Caki2 (cell line): ENCODE data around the gene PNKD. TPM values are rescaled to one million over a fixed set of nuclear protein-coding genes. Genes with fewer than 3 reads are reported as not detected.

Experiments
- DNase-seq: peaks from one replicate; pipeline ENCODE4 v3.0.0-alpha.2; 2015; ENCODE audit warnings: low read depth
- in situ Hi-C: cut with HindIII; loops from 2 replicates; pipeline ENCODE4 v1.10.0; 2016; ENCODE audit warnings: low sequenced_read_pairs, low pct_unique_long_range_greater_than_20kb, mixed read lengths
- total RNA-seq: library from RNA; depleted of rRNA; stranded (reverse); fragments of >200 nt; shearing (Covaris generic); gene quantifications from 2 replicates; pipeline ENCODE4 v1.2.3, GENCODE V29; 2014; ENCODE audit warnings: low replicate concordance

PNKD gene
- total RNA-seq, 1 experiment from 2014 or later: 75.8 TPM

- in situ Hi-C loops: no loop called here
- DNase-seq: no peak
Observed at GRCh38 chr2:218253232-218253625, 17.1 kb upstream of the PNKD start.

DNA sequence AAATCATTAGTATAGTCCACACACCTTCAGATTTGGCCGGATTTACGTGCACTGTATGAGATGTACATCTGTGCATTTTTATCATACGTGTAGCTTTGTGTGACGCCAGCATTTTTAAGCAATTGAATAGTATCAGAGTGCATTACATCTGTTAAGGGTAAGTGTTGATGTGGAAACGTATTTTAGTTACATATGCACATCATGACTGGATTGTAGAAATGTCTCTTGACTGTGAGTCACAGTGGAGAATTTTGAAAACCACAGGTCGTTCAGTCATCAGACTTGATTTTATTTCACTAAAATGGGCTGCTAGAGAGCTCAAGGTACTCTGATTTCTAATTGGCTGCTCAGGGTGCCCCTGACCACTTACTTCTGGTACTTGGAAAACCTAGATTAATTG lies 14.9 kb upstream of the PNKD start:
- in situ Hi-C loops: no loop called here
- no peak for DNase-seq

DNA sequence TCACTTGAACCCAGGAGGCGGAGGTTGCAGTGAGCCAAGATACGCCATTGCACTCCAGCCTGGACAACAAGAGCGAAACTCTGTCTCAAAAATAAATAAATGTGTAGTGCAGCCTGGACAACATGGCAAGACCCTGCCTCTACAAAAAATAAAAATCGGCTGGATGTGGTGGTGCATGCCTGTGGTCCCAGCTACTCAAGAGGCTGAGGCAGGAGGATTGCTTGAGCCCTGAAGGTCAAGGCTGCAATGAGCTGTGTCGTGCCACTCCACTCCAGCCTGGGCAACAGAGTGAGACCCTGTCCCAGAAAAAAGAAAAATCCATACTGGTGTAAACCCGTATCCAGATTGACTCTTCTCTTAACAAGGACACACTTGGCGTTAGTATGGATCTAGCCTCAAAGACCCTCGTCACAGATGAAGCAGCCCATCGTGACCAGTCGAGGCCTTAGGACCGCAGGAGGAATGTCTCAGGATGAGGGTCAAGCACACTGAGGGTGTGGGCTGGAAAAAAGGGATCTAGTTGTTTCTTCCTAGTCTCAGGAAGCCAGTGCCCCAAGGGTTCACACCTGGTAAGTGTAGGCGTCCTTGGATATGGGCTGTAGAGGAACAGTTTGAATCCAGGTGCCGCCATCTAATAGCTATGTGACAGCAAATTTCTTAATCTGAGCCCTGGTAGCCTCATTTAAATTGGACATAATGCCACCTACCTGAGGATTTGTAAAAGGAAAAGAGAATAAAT lies 13.5 kb upstream of the PNKD start:
- in situ Hi-C loops: no loop called here
- DNase-seq: no peak

DNA sequence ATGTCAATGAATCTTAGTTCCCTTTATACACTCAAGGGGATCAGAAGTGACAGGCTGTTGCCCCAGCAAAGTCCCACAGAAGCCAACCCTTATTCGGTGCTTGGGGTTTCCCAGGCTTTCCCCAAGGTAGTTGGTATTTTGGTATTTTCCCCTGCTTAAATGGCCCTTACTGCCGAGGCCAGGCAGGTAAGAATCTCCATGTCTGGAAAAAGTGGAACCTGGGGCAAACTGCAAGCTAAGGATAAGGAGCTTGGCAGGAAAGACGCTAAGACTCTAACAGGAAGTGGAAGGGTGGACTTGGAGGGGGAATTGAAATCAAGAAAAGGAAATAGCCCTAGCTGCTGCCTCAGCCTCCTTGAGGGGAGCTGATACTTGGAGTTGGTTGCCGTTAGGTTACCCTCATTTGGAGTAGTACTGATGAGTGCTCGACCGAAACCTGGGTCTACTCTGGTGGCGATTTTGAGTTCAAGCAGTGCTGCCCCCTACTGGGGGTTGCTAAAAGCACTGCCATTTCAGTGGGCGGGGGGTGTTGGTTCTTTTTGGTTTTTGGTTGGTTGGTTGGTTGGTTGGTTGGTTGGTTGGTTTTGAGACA lies 12.8 kb upstream of the PNKD start:
- in situ Hi-C loops: no loop called here
- DNase-seq: no peak

DNA sequence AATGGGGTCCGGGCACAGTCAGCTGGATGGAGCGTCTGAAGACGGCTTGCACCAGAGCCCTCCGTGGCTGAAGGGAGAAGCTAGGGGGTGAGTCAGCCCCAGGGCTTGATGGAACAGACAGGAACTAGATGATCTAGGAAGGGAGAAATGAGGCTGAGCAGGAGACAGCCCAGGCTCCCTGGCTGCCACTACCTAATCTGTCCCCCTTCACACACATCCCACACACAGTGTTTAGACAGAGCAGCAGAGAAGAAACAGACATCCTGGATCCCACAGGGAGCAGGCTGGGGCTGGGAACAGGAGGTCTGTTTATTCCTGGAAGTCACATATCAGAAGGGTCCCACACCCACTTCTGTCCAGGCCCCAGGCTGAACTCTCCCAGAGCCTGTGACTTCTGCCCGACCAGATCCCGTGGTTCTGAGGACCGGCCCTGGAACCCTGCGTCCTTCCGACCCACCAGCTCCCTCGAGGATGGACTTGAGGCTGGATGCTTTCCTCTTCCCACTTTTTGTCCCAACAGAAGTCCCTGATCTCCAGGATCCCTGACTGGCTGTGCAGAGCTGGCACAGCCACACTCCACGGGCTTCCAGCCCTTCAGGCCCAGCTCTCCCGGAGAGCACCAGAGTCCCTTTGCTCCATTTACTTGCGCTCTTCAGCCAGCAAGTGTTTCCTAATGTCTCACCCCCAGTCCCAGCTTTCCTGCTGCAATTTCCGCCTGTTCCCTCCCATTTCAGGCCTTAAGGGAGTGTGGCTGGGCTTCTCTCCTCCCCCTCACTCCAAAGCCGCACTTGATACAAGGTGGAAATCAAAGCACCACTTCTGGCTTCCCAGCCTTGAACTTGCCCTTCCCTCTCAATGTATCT lies 11.0 kb upstream of the PNKD start:
- in situ Hi-C loops: no loop called here
- DNase-seq: no peak

DNA sequence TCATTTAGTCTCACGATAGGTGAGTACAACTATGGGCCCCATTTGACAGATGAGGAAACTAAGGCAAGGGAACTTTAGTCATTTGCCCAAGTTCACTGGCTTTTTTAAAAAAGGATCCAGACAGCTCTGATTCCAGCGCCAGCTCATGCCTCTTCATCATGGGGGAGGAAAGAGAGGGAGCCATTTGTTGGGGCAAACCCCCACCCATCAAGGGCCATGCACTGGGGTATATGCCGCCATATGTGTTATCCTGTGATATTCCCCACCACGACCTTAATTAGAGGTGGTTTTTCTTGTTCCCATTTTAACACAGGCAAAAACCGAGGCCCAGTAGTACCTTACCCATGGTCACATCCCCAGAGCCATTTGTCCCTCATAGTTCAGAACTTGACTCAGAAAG lies 10.2 kb upstream of the PNKD start:
- in situ Hi-C loops: no loop called here
- DNase-seq: no peak

GRCh38 chr2:218260742-218261422 lies 9.4 kb upstream of the PNKD start, which contains the start of gene GPBAR1:
GPBAR1 (plus strand) TSS chr2:218261015; CDS start chr2:218262725, 1,710 bp downstream.
- in situ Hi-C loops: no loop called here
- peak; percentile 67 for DNase-seq

- in situ Hi-C loops: no loop called here
- no peak for DNase-seq
Observed at GRCh38 chr2:218261423-218262236, 8.7 kb upstream of the PNKD start.

- DNase-seq: no peak
- in situ Hi-C loops: no loop called here
Observed at GRCh38 chr2:218262237-218262600, 8.1 kb upstream of the PNKD start.

- in situ Hi-C loops: no loop called here
Observed at GRCh38 chr2:218262631-218263586, 7.4 kb upstream of the PNKD start.

DNA sequence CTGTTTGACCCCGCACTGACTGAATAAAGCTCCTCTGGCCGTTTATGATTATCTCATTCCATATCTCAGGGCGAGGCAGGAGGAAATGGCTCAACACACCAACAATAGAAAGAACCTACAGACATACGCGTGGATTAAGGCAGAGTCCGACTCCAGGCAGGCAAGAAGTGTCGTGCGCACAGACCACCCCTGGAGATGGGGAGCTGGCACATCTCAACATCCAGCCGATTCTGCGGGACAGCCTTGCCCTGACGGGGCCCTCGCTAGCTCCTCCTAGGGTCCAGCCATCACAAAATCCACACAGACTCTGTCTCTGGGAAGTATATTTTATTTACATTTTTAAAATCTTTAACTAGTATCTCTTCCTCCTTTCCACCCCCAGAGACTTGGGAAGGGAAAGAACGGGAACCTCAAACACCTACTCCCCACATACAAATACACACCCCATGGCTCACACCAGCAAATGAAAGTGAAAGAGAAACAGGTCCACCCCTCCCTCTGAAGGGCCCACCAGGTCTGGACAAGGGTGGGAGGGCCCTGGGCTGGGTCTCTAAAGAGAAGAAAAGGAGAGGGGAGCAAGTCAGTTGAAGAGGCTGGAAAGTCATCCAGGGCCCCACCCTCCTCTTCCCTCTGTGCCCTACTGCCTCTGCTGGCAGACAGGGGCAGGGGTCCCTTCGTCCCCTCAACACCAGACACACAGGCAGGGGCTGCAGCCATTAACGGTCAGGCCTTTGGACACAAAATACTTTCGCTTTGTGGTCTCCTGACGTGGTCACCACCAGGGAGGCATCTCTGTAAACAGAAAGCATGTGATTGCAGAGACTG lies 6.3 kb upstream of the PNKD start:
- in situ Hi-C loops: no loop called here
- no peak for DNase-seq

More at GRCh38 chr2:218262631-218263586, 7.4 kb upstream of the PNKD start:
- DNase-seq: no peak

- no peak for DNase-seq
- in situ Hi-C loops: no loop called here
Observed at GRCh38 chr2:218264773-218265561, 5.4 kb upstream of the PNKD start.

DNA sequence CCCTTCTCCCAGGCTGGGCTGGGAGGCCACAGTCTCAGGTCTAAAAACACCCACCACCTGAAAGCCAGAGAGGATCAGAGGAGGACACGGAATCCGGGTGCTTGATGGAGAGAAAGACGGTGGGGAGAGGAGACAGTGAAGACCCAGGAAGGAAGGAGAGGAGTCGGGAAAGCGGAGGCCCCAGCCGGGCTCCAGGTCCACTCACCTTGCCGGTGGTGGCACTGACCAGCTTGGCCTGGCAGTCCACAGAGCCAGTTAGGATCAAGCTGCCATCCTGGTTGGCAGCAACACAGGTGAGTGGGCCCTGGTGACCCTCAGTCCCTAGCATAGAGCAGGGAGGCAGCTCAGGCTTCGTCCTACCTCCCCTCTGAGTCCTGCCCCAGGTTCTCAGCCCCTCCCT lies 4.7 kb upstream of the PNKD start:
- DNase-seq: no peak
- in situ Hi-C loops: no loop called here

DNA sequence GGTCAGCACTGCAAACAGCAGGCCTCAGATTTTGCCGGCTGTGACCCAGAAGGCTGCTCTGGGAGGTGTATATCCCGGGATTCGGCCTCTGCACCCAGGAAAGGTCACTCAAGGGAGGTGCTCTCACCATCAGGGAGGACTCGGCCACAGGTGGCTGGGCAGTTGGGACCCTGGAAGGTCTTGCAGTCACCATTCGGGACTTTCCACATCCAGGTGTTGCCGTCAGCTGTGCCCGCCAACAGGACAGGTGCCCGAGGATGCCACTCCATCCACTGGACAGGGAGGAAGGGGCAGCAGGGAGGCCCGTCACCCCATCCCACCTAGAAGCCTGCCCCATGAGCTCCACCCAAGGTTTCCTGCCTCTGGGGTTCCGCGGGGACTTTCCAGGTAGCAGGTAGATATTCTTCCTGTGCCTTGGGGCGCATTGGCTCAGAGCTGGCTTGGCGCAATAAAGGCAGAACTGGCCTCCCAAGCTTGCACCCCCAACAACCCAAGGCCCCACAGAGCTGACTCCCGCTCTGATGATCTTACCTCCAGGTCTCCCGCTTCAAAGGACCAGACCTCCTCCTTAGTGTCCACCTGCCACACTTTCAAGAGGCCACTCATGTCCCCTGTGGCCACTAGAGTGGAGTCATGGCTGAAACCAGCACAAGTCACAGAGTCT lies 3.9 kb upstream of the PNKD start:
- in situ Hi-C loops: no loop called here
- DNase-seq: no peak

DNA sequence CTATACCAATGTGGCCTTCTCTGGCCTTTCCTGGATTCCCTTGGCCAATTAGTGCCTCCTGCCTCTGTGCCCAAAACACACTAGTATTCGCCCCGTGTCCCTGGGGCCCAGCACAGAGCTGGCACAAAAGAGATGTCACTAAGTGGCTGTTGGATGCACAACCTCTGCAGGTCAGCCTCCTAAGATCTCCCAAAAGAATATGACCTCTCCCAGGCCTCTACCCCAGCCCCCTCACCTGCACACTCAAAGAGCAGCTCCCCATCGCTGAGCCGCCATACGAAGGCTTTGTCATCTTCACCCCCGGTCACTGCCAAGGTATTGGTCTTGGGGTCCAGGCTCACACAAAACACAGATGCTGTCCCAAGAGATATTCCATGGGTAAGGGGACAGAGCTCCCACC lies 3.1 kb upstream of the PNKD start:
- in situ Hi-C loops: no loop called here

More for the DNA sequence above, 3.1 kb upstream of the PNKD start:
- no peak for DNase-seq
